Endothelial cell of umbilical vein (primary cell): ENCODE results near the gene TRAPPC12. TPM values are rescaled to one million over a fixed set of nuclear protein-coding genes. Genes with fewer than 3 reads are reported as not detected.

Source experiments
- BruUV-seq: library from RNA; stranded (reverse); fragments of 400-500 nt; replicated peaks from 2 replicates; lab custom pipeline; 2021; lab: Mats Ljungman, UMichigan
- CTCF ChIA-PET: fragments of 300-600, 350-600 bp; sonication (Branson Sonifier 250); formaldehyde crosslinking; loops from one replicate; lab custom pipeline; 2021; ENCODE audit warnings: antibody characterized with exemption, inconsistent platforms; lab: Charles Lee
- POLR2A ChIA-PET: fragments of 300-600, 350-600 bp; sonication (Branson Sonifier 250); formaldehyde crosslinking; loops from one replicate; lab custom pipeline; 2021; ENCODE audit warnings: antibody characterized with exemption, inconsistent platforms; lab: Charles Lee
- DNase-seq: peaks from one replicate; pipeline ENCODE4 v3.0.0-alpha.2; 2011; ENCODE audit warnings: low read depth, low spot score
- FAIRE-seq: peaks from 2 replicates; lab custom pipeline; 2011; peaks lifted over from hg19 to GRCh38; lab: Jason Lieb, UNC
- H2AFZ ChIP-seq: 2 replicates; pipeline ENCODE4 v1.6.0; 2012; ENCODE audit warnings: low read depth, low read length, control low read depth, inconsistent platforms
- H3K27ac ChIP-seq: 2 replicates; pipeline ENCODE4 v1.5.1; 2011; ENCODE audit warnings: low read depth, mild to moderate bottlenecking, control low read depth, low read length, moderate library complexity; ENCODE audit not compliant: insufficient read depth
- H3K27me3 ChIP-seq, 2 experiments: 2 replicates each; pipeline versions ENCODE4 v1.6.0 to v1.6.1; 2011; ENCODE audit warnings: low read length in 2 of 2, mixed read lengths in 1 of 2; ENCODE audit not compliant: control insufficient read depth in 2 of 2, insufficient read depth in 2 of 2
- H3K36me3 ChIP-seq, 2 experiments: 2 replicates in 1 of 2; 3 replicates in 1 of 2; pipeline ENCODE4 v1.5.1; 2011; ENCODE audit warnings: low read length in 2 of 2, mild to moderate bottlenecking in 1 of 2, moderate library complexity in 1 of 2; ENCODE audit not compliant: control insufficient read depth in 2 of 2, insufficient read depth in 2 of 2; ENCODE audit errors: extremely low read depth in 1 of 2
- H3K4me1 ChIP-seq: 3 replicates; pipeline ENCODE4 v1.5.1; 2011; ENCODE audit warnings: mild to moderate bottlenecking, low read length; ENCODE audit not compliant: control insufficient read depth, insufficient read depth; ENCODE audit errors: extremely low read depth
- H3K4me2 ChIP-seq: 2 replicates; pipeline ENCODE4 v1.6.1; 2011; ENCODE audit warnings: low read length, control low read depth, mixed read lengths; ENCODE audit not compliant: insufficient read depth
- H3K4me3 ChIP-seq, 3 experiments: fragments of 200-600 bp in 1 of 3; sonication (generic), shearing (Covaris generic) in 1 of 3; replicated peaks in 1 of 3; 2 replicates each; pipeline ENCODE4 v1.5.1; 2011 to 2016; ENCODE audit warnings: control low read depth in 3 of 3, low read length in 3 of 3, mild to moderate bottlenecking in 2 of 3, inconsistent platforms in 1 of 3, low read depth in 1 of 3, moderate library complexity in 1 of 3; ENCODE audit not compliant: insufficient read depth in 1 of 3
- H3K79me2 ChIP-seq: 2 replicates; pipeline ENCODE4 v1.6.0; 2012; ENCODE audit warnings: low read length, inconsistent platforms; ENCODE audit not compliant: control insufficient read depth, insufficient read depth
- H3K9ac ChIP-seq: replicated peaks from 2 replicates; pipeline ENCODE3; 2011; ENCODE audit warnings: low read length, control low read depth; ENCODE audit not compliant: insufficient read depth; ENCODE audit errors: extremely low read depth
- H3K9me1 ChIP-seq: replicated peaks from 3 replicates; pipeline ENCODE4 v1.6.0; 2011; ENCODE audit warnings: mild to moderate bottlenecking, low read length; ENCODE audit not compliant: control insufficient read depth, insufficient read depth; ENCODE audit errors: extremely low read depth
- H3K9me3 ChIP-seq: replicated peaks from 2 replicates; pipeline ENCODE4 v1.5.1; 2012; ENCODE audit warnings: low read length, inconsistent platforms; ENCODE audit not compliant: control insufficient read depth, insufficient read depth
- H4K20me1 ChIP-seq: replicated peaks from 2 replicates; pipeline ENCODE3; 2011; ENCODE audit warnings: mild to moderate bottlenecking, low read length; ENCODE audit not compliant: control insufficient read depth, insufficient read depth; ENCODE audit errors: extremely low read depth
- EZH2 ChIP-seq: IDR thresholded peaks from 2 replicates; pipeline ENCODE4 v1.6.1; 2012; ENCODE audit warnings: borderline replicate concordance, low read depth, mild to moderate bottlenecking, moderate library complexity, low read length, inconsistent platforms; ENCODE audit not compliant: severe bottlenecking
- FOS ChIP-seq: IDR thresholded peaks from 2 replicates; pipeline ENCODE4 v1.6.1; 2011; ENCODE audit warnings: mild to moderate bottlenecking, low read length, moderate library complexity, borderline replicate concordance; ENCODE audit not compliant: insufficient read depth
- GATA2 ChIP-seq: IDR thresholded peaks from 2 replicates; pipeline ENCODE4 v1.7.0; 2011; ENCODE audit warnings: low read depth, mild to moderate bottlenecking, moderate library complexity, mixed read lengths, low read length; ENCODE audit not compliant: insufficient read length, insufficient read depth
- JUN ChIP-seq: IDR thresholded peaks from 2 replicates; pipeline ENCODE4 v1.6.1; 2011; ENCODE audit warnings: borderline replicate concordance, low read depth; ENCODE audit not compliant: insufficient read length, insufficient read depth
- MYC ChIP-seq: IDR thresholded peaks from one replicate; pipeline ENCODE4 v1.6.1; 2011; ENCODE audit warnings: mild to moderate bottlenecking, low read depth, low read length
- POLR2A ChIP-seq: IDR thresholded peaks from 2 replicates; pipeline ENCODE4 v1.6.1; 2012; ENCODE audit warnings: low read depth, mild to moderate bottlenecking, control low read depth, low read length
- POLR2AphosphoS5 ChIP-seq: IDR thresholded peaks from 2 replicates; pipeline ENCODE4 v1.6.1; 2012; ENCODE audit warnings: low read depth, mild to moderate bottlenecking, control low read depth, low read length, moderate library complexity; ENCODE audit not compliant: insufficient read depth
- dilution Hi-C: fragments of 300-500 bp; cut with MboI; formaldehyde crosslinking; loops from one replicate; pipeline ENCODE4 v1.15.0; 2019; ENCODE audit warnings: low sequenced_read_pairs; ENCODE audit not compliant: extremely low pct_ligation_motif_present
- intact Hi-C: fragments of 100-400 bp; cut with micrococcal nuclease; formaldehyde crosslinking; loops from one replicate; pipeline ENCODE4 v1.10.0; 2022
- polyA plus RNA-seq, 4 experiments: library from polyadenylated mRNA; depleted of rRNA in 3 of 4; stranded (reverse) in 3 of 4; unstranded in 1 of 4; fragments of >200 nt; gene quantifications; 2 replicates each; pipeline versions ENCODE4 v1.2.1 to v1.2.3, GENCODE V29; 2011 to 2012; ENCODE audit warnings: missing spikeins in 1 of 4
- total RNA-seq: library from RNA; stranded (reverse); gene quantifications from 2 replicates; pipeline ENCODE4 v1.2.3, GENCODE V29; 2021
- TF ChIP-seq, protein P1 (sequence below), 2 donors: IDR thresholded peaks; 1 replicate in 1 of 2; 2 replicates in 1 of 2; pipeline ENCODE4 v1.5.1; 2011; ENCODE audit warnings: low read length in 2 of 2, mild to moderate bottlenecking in 2 of 2, moderate library complexity in 2 of 2, control low read depth in 1 of 2, inconsistent platforms in 1 of 2, low read depth in 1 of 2; ENCODE audit not compliant: insufficient read depth in 1 of 2; ENCODE audit errors: extremely low read depth in 1 of 2
- TF ChIP-seq, protein P2 (sequence below): IDR thresholded peaks from 2 replicates; pipeline ENCODE4 v1.6.1; 2011; ENCODE audit not compliant: insufficient read depth, insufficient read length

The TRAPPC12 gene
- total and polyA plus RNA-seq, 2 donors (not counting 3 experiments of a cell fraction or from before 2014, with no cell fraction given) = 47.5 to 81.5 TPM

DNA sequence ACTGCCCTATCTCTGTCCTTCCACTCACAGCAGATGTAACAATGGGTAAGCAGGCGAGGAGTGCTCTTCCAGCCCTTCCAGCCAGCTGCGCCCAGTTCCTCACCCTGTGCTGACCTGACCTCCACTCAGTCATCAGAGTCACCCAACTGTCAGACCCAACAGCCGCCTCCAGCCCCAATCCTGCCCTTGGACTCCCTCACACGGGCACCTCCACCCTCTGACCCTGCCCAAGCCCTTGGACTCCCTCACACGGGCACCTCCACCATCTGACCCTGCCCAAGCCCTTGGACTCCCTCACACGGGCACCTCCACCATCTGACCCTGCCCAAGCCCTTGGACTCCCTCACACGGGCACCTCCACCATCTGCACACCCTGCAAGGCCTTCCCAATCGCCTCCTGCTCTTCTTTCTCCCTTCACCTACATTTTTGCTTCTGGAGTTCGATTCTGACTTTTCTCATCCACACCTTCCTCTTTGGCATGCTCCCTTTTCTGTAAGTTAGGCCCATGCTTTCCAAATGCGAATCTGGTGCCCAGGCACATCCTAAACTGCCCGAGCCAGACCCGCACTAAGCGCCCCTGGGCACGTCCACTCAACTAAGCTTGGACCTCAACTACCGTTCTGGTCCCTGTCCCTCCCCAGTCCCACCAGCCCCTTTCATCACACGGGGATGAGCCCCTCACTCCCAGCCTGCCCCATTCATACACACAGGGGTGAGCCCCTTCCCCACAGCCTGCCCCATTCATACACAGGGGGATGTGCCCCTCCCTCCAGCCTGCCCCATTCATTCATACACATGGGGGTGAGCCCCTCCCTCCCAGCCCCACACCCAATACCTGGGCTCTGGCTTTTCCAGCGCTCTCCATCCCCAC, 17.7 kb upstream of the TRAPPC12 start:
- H3K4me3 ChIP-seq = no peak overlapping the region
- H3K4me1 ChIP-seq = peaks cover 7% of the 10 kb centered on the region
- no peaks in the 10 kb centered on the region for H3K27me3 ChIP-seq
- FAIRE-seq (no peak), DNase-seq (no peak)
- H3K9me3 ChIP-seq = no peaks in the 10 kb centered on the region
- BruUV-seq = no TSS peak
- intact Hi-C loops = no loop called here
- POLR2A ChIA-PET = no interaction called here
- H3K4me2 ChIP-seq = no peak overlapping the region
- H3K79me2 ChIP-seq = peaks cover 21% of the 10 kb centered on the region
- dilution Hi-C loops = no loop called here
- H3K27ac ChIP-seq = no peak overlapping the region
- H3K9me1 ChIP-seq = no peaks in the 10 kb centered on the region
- no peak overlapping the region for H3K9ac ChIP-seq
- H2AFZ ChIP-seq = no peak overlapping the region
- no peaks in the 10 kb centered on the region for H3K36me3 ChIP-seq
- TF ChIP-seq MYC (no peak), POLR2AphosphoS5 (no peak), JUN (no peak)
- H4K20me1 ChIP-seq = no peaks in the 10 kb centered on the region
- CTCF ChIA-PET = interaction anchor here (0.7 kb wide), 1 partner anchor 62 kb away, joined by 4 read pairs; no protein-coding TSS in a partner anchor

DNA sequence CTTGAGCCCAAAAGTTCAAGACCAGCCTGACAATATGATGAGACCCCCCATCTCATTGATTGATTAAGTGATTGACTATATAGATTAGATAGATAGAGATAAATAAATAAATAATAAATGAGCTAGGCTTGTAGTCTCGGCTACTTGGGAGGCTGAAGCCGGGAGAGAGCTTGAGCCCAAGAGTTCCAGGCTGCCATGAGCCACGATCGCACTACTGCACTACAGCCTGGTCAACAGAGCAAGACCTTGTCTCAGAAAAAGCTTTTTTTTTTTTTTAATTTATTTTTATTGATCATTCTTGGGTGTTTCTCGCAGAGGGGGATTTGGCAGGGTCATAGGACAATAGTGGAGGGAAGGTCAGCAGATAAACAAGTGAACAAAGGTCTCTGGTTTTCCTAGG, 14.3 kb upstream of the TRAPPC12 start:
- Histone ChIP-seq H3K27ac (no peak overlapping the region), H3K4me3 (no peak overlapping the region), H3K9me3 (no peaks in the 10 kb centered on the region), H3K4me1 (peaks cover 7% of the 10 kb centered on the region), H3K79me2 (peaks cover 26% of the 10 kb centered on the region), H4K20me1 (no peaks in the 10 kb centered on the region), H3K9ac (no peak overlapping the region), H3K9me1 (no peaks in the 10 kb centered on the region), H2AFZ (no peak overlapping the region), H3K36me3 (no peaks in the 10 kb centered on the region), H3K27me3 (no peaks in the 10 kb centered on the region), H3K4me2 (no peak overlapping the region)
- dilution Hi-C loops (no loop called here), intact Hi-C loops (no loop called here)
- CTCF ChIA-PET = interaction anchor here (1.4 kb wide), 1 partner anchor 97 kb away, joined by 5 read pairs; no protein-coding TSS in a partner anchor
- no peak for DNase-seq
- no peak for FAIRE-seq
- TF ChIP-seq MYC (no peak), EZH2 (no peak), JUN (no peak), POLR2A (no peak), GATA2 (no peak), POLR2AphosphoS5 (no peak), FOS (no peak)
- TF ChIP-seq, protein P1, sequence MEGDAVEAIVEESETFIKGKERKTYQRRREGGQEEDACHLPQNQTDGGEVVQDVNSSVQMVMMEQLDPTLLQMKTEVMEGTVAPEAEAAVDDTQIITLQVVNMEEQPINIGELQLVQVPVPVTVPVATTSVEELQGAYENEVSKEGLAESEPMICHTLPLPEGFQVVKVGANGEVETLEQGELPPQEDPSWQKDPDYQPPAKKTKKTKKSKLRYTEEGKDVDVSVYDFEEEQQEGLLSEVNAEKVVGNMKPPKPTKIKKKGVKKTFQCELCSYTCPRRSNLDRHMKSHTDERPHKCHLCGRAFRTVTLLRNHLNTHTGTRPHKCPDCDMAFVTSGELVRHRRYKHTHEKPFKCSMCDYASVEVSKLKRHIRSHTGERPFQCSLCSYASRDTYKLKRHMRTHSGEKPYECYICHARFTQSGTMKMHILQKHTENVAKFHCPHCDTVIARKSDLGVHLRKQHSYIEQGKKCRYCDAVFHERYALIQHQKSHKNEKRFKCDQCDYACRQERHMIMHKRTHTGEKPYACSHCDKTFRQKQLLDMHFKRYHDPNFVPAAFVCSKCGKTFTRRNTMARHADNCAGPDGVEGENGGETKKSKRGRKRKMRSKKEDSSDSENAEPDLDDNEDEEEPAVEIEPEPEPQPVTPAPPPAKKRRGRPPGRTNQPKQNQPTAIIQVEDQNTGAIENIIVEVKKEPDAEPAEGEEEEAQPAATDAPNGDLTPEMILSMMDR (IDR thresholded peaks at IDR 0.05; ENCODE audit: extremely low read depth in 1 of 2, insufficient read depth in 1 of 2, low read depth in 1 of 2, low read length in 2 of 2) = no peak
- TF ChIP-seq, protein P2, sequence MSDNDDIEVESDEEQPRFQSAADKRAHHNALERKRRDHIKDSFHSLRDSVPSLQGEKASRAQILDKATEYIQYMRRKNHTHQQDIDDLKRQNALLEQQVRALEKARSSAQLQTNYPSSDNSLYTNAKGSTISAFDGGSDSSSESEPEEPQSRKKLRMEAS = no peak
- POLR2A ChIA-PET = no interaction called here
- no TSS peak for BruUV-seq
